IMR-90 (cell line): ENCODE results near the gene MBIP. TPM values are rescaled to one million over a fixed set of nuclear protein-coding genes. Genes with fewer than 3 reads are reported as not detected.
A peak's percentile ranks its signal among the peaks of the same experiment; 100 is the strongest.

Experiments
- ATAC-seq: fragments of 200-7000 bp; cut with Tn5 transposase; 2 replicates; pipeline ENCODE4 v1.9.1; 2020; ENCODE audit warnings: low read depth, mild to moderate bottlenecking, moderate library complexity
- BruUV-seq: library from RNA; stranded (reverse); fragments of 400-500 nt; replicated peaks from 2 replicates; lab custom pipeline; 2021; lab: Mats Ljungman, UMichigan
- CTCF ChIA-PET: fragments of 300-600 bp; formaldehyde crosslinking; extraction: SDS; loops from one replicate; lab custom pipeline; 2021; ENCODE audit warnings: antibody characterized with exemption; lab: Yijun Ruan, JAX
- POLR2A ChIA-PET: fragments of 300-600 bp; sonication (Branson Sonifier 250); formaldehyde crosslinking; loops from one replicate; lab custom pipeline; 2022; ENCODE audit warnings: antibody characterized with exemption; ENCODE audit not compliant: unreplicated experiment; lab: Charles Lee
- DNase-seq: peaks from one replicate; pipeline ENCODE4 v3.0.0; 2013
- H2AFZ ChIP-seq: replicated peaks from 2 replicates; pipeline ENCODE3; 2013; ENCODE audit warnings: low read length, mild to moderate bottlenecking; ENCODE audit not compliant: poor library complexity
- H2AK5ac ChIP-seq: 2 replicates; pipeline ENCODE4 v1.6.1; 2013; ENCODE audit warnings: low read depth, low read length, inconsistent platforms
- H2AK9ac ChIP-seq: replicated peaks from 2 replicates; pipeline ENCODE3; 2013; ENCODE audit warnings: mild to moderate bottlenecking, low read depth, low read length, moderate library complexity; ENCODE audit not compliant: poor library complexity
- H2BK120ac ChIP-seq: 2 replicates; pipeline ENCODE4 v1.6.1; 2013; ENCODE audit warnings: low read depth, low read length, inconsistent platforms
- H2BK15ac ChIP-seq: 3 replicates; pipeline ENCODE4 v1.6.1; 2013; ENCODE audit warnings: low read depth, low read length, inconsistent platforms
- H2BK20ac ChIP-seq: 2 replicates; pipeline ENCODE4 v1.6.1; 2013; ENCODE audit warnings: low read depth, mild to moderate bottlenecking, inconsistent platforms, low read length, moderate library complexity
- H2BK5ac ChIP-seq: 2 replicates; pipeline ENCODE4 v1.6.1; 2013; ENCODE audit warnings: mild to moderate bottlenecking, low read depth, low read length, inconsistent platforms; ENCODE audit not compliant: poor library complexity, severe bottlenecking
- H3K14ac ChIP-seq: replicated peaks from 2 replicates; pipeline ENCODE4 v1.6.1; 2013; ENCODE audit warnings: low read depth, low read length, inconsistent platforms
- H3K18ac ChIP-seq: 2 replicates; pipeline ENCODE4 v1.6.1; 2013; ENCODE audit warnings: low read depth, low read length, control low read depth
- H3K23ac ChIP-seq: 2 replicates; pipeline ENCODE4 v1.6.1; 2013; ENCODE audit warnings: low read depth, low read length, inconsistent platforms
- H3K27ac ChIP-seq: 2 replicates; pipeline ENCODE4 v1.5.1; 2013; ENCODE audit warnings: mild to moderate bottlenecking, control low read depth, low read length; ENCODE audit not compliant: insufficient read depth
- H3K27me3 ChIP-seq: 2 replicates; pipeline ENCODE4 v1.6.1; 2013; ENCODE audit warnings: low read length; ENCODE audit not compliant: control insufficient read depth, insufficient read depth
- H3K36me3 ChIP-seq: 2 replicates; pipeline ENCODE4 v1.6.1; 2013; ENCODE audit warnings: low read length, mixed read lengths; ENCODE audit not compliant: control insufficient read depth, insufficient read depth
- H3K4ac ChIP-seq: 2 replicates; pipeline ENCODE4 v1.6.1; 2013; ENCODE audit warnings: low read depth, low read length, inconsistent platforms
- H3K4me1 ChIP-seq: 2 replicates; pipeline ENCODE4 v1.6.1; 2013; ENCODE audit warnings: low read length, mixed read lengths; ENCODE audit not compliant: control insufficient read depth, insufficient read depth
- H3K4me2 ChIP-seq: 2 replicates; pipeline ENCODE4 v1.6.1; 2013; ENCODE audit warnings: low read depth, mild to moderate bottlenecking, control low read depth, low read length, moderate library complexity
- H3K4me3 ChIP-seq: 2 replicates; pipeline ENCODE4 v1.5.1; 2013; ENCODE audit warnings: low read depth, mild to moderate bottlenecking, control low read depth, low read length, moderate library complexity; ENCODE audit not compliant: insufficient read depth
- H3K56ac ChIP-seq: 2 replicates; pipeline ENCODE4 v1.6.1; 2013; ENCODE audit warnings: low read length, inconsistent platforms; ENCODE audit not compliant: insufficient read depth; ENCODE audit errors: extremely low read depth
- H3K79me1 ChIP-seq, 2 experiments: 2 replicates each; pipeline ENCODE4 v1.6.1; 2013; ENCODE audit warnings: low read length in 2 of 2, inconsistent platforms in 1 of 2, low read depth in 1 of 2
- H3K9ac ChIP-seq: 2 replicates; pipeline ENCODE4 v1.6.1; 2013; ENCODE audit warnings: low read depth, low read length, control low read depth
- H3K9me1 ChIP-seq: 2 replicates; pipeline ENCODE4 v1.6.1; 2013; ENCODE audit warnings: low read length, inconsistent platforms; ENCODE audit not compliant: insufficient read depth
- H3K9me3 ChIP-seq: 2 replicates; pipeline ENCODE4 v1.6.1; 2013; ENCODE audit warnings: low read length; ENCODE audit not compliant: control insufficient read depth, insufficient read depth
- H4K20me1 ChIP-seq: 2 replicates; pipeline ENCODE4 v1.6.1; 2013; ENCODE audit warnings: low read length, inconsistent platforms; ENCODE audit not compliant: insufficient read depth
- H4K5ac ChIP-seq: 2 replicates; pipeline ENCODE4 v1.6.1; 2013; ENCODE audit warnings: mild to moderate bottlenecking, low read depth, low read length, control low read depth
- H4K8ac ChIP-seq, 2 experiments: 2 replicates each; pipeline ENCODE4 v1.6.1; 2013; ENCODE audit warnings: low read depth in 2 of 2, low read length in 2 of 2, control low read depth in 1 of 2, inconsistent platforms in 1 of 2
- H4K91ac ChIP-seq: 2 replicates; pipeline ENCODE4 v1.6.1; 2013; ENCODE audit warnings: low read depth, low read length, inconsistent platforms; ENCODE audit not compliant: insufficient read depth
- CEBPB ChIP-seq: IDR thresholded peaks from 2 replicates; pipeline ENCODE4 v1.6.1; 2012; ENCODE audit warnings: low read depth, low read length, improper control_type of control experiment
- CTCF ChIP-seq: conservative IDR thresholded peaks from 2 replicates; pipeline ENCODE4 v1.5.1; 2012; ENCODE audit warnings: mild to moderate bottlenecking, low read depth, low read length, improper control_type of control experiment
- MAFK ChIP-seq: IDR thresholded peaks from 2 replicates; pipeline ENCODE4 v1.6.1; 2012; ENCODE audit warnings: low read depth, low read length, improper control_type of control experiment
- RAD21 ChIP-seq: IDR thresholded peaks from 2 replicates; pipeline ENCODE4 v1.6.1; 2012; ENCODE audit warnings: low read length, improper control_type of control experiment
- RCOR1 ChIP-seq: IDR thresholded peaks from 2 replicates; pipeline ENCODE4 v1.6.1; 2012; ENCODE audit warnings: mild to moderate bottlenecking, low read length, improper control_type of control experiment; ENCODE audit not compliant: insufficient replicate concordance
- SMC3 ChIP-seq: fragments of 150-350 bp; IDR thresholded peaks from 2 replicates; pipeline ENCODE4 v1.6.1; 2016; ENCODE audit warnings: low read depth, mild to moderate bottlenecking, antibody characterized with exemption, low read length, moderate library complexity
- WGBS, 2 experiments: methylation state at CpG; one replicate each; pipeline versions ENCODE4 v1.1.5 to v1.1.7; 2013; ENCODE audit warnings: missing lambda C conversion rate in 2 of 2; ENCODE audit not compliant: insufficient read length in 1 of 2; ENCODE audit errors: extremely low coverage in 2 of 2; 5-methylcytosine and 5-hydroxymethylcytosine counted together
- dilution Hi-C: fragments of 300-500 bp; cut with HindIII; formaldehyde crosslinking; loops from one replicate; pipeline ENCODE4 v1.14.3; 2018; ENCODE audit warnings: low sequenced_read_pairs; ENCODE audit not compliant: unreplicated experiment
- in situ Hi-C: fragments of 300-500 bp; cut with MboI; formaldehyde crosslinking; loops from 3 replicates; pipeline ENCODE4 v1.14.3; 2019; ENCODE audit warnings: low sequenced_read_pairs, inconsistent platforms, mixed read lengths
- intact Hi-C: fragments of 100-400 bp; cut with micrococcal nuclease; formaldehyde crosslinking; loops from 2 replicates; pipeline ENCODE4 v1.10.0; 2022
- polyA plus RNA-seq, 3 experiments: library from polyadenylated mRNA; depleted of rRNA; stranded (reverse); fragments of >200 nt; gene quantifications; 2 replicates each; pipeline ENCODE4 v1.2.3, GENCODE V29; 2012; ENCODE audit warnings: low replicate concordance in 1 of 3
- total RNA-seq: library from RNA; depleted of rRNA; stranded (reverse); fragments of >200 nt; gene quantifications from 2 replicates; pipeline ENCODE4 v1.2.3, GENCODE V29; 2012; rRNA removed

MBIP gene
- total and polyA plus RNA-seq, 2 of the 4 experiments (the other 2 are of a cell fraction), result 9.3 to 17.4 TPM

- Histone ChIP-seq H2AK9ac (no peak overlapping the region), H3K56ac (no peak overlapping the region), H3K4ac (no peak overlapping the region), H3K27ac (no peak overlapping the region), H3K4me2 (peak overlapping the region; percentile 67), H3K23ac (no peak overlapping the region), H2BK5ac (no peak overlapping the region), H3K9me1 (no peaks in the 10 kb centered on the region), H2BK20ac (no peak overlapping the region), H2AK5ac (no peak overlapping the region), H3K27me3 (peaks cover 10% of the 10 kb centered on the region), H4K5ac (no peak overlapping the region), H3K4me1 (no peaks in the 10 kb centered on the region), H2BK120ac (no peak overlapping the region), H3K9ac (no peak overlapping the region), H2BK15ac (no peak overlapping the region), H3K79me1 (no peaks in the 10 kb centered on the region), H4K8ac (no peak overlapping the region; a peak in 1 of 4 replicates), H4K91ac (no peak overlapping the region), H2AFZ (peak overlapping the region; percentile 36), H3K18ac (no peak overlapping the region), H4K20me1 (no peaks in the 10 kb centered on the region), H3K36me3 (no peaks in the 10 kb centered on the region), H3K4me3 (no peak overlapping the region), H3K14ac (no peak overlapping the region), H3K9me3 (no peaks in the 10 kb centered on the region; the same call in 1 of the 2 replicates)
- DNase-seq (peak; percentile 19), ATAC-seq (peak; percentile 84)
- ChIA-PET CTCF (interaction anchor here (0.7 to 1.4 kb wide), 6 partner anchors 11 to 438 kb away, joined by 3 to 4 read pairs (median 3); no protein-coding TSS in a partner anchor), POLR2A (no interaction called here)
- TF ChIP-seq CEBPB (no peak), MAFK (no peak), RAD21 (peak; percentile 32), CTCF (peak; percentile 46), RCOR1 (no peak), SMC3 (no peak)
- intact Hi-C loops (no loop called here), dilution Hi-C loops (no loop called here), in situ Hi-C loops (no loop called here)
- WGBS, 2 experiments, result 54% methylated on average over 2 of the region's 8 CpGs; no CpG with 5 or more reads in 1 of the 2 experiments
- BruUV-seq, result no TSS peak
Measured at GRCh38 chr14:36254020-36254624, 66.3 kb downstream of the MBIP start.

Other genes with a start within 250 kb of the MBIP start
- not detected in 2 replicates for gene PTCSC3, start 143.9 kb downstream of the MBIP start, total RNA-seq
- gene PTCSC3, start 143.9 kb downstream of the MBIP start, polyA plus RNA-seq (2012; rRNA removed), result not detected in 2 replicates
- not detected in 2 replicates for gene NKX2-1, start 199.6 kb upstream of the MBIP start, total RNA-seq
- not detected in 2 replicates for gene NKX2-1, start 199.6 kb upstream of the MBIP start, polyA plus RNA-seq (2012; rRNA removed)